Measurements from ENCODE around the gene CALHM4.
A peak's percentile ranks its signal among the peaks of the same experiment; 100 is the strongest.

DNA sequence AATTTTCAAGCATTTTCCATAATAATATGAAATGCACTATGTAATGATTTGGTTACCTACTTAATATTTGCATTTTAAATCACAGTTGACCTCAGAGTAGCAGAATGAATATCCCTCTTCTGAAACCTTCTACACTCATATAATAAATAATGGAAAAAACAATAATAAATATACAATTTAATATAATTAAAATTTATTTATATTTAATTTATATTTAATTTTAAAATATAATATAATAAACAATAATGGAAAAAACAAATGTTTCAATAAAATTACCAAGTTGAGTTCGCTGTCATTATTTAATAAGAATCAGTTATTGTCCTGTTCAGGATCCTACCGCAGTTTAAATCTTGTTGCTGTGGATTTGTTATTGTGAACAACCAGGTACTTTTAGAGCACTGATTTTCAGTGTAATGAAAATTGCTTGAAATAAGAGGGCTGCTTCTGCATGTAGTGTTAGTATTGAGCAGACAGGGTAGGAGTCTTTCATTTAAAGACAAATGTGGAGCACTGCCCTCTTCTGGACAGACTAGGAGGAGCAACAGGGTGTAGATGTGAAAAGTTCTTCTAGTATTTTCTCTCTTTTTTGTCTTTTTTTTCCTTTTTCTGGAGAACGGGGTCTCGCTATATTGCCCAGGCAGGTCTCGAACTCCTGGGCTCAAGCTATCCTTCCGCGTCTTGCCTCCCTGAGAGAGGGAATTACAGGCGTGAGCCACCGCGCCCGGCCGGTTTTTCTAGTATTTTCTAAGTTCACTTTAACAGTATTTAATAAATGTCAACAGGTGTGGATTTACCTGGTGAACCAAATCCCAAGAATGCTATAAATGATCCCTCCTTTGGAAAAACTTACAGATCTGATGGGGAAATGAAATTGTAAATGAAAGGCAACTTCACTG lies 21.6 kb upstream of the CALHM4 start:
- no peak for TF ChIP-seq POLR2A (IDR thresholded peaks at IDR 0.05)
- TF ChIP-seq, protein P1, sequence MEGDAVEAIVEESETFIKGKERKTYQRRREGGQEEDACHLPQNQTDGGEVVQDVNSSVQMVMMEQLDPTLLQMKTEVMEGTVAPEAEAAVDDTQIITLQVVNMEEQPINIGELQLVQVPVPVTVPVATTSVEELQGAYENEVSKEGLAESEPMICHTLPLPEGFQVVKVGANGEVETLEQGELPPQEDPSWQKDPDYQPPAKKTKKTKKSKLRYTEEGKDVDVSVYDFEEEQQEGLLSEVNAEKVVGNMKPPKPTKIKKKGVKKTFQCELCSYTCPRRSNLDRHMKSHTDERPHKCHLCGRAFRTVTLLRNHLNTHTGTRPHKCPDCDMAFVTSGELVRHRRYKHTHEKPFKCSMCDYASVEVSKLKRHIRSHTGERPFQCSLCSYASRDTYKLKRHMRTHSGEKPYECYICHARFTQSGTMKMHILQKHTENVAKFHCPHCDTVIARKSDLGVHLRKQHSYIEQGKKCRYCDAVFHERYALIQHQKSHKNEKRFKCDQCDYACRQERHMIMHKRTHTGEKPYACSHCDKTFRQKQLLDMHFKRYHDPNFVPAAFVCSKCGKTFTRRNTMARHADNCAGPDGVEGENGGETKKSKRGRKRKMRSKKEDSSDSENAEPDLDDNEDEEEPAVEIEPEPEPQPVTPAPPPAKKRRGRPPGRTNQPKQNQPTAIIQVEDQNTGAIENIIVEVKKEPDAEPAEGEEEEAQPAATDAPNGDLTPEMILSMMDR (IDR thresholded peaks at IDR 0.05) = peak; percentile 77 to 87 (median 82)

Data from right lobe of liver (tissue), 4 donors.